K562 (cell line): ENCODE data around the gene CLDN5. TPM values are rescaled to one million over a fixed set of nuclear protein-coding genes. Genes with fewer than 3 reads are reported as not detected.

Experiments used
- NFIC ChIP-seq: fragments of 450-650 bp; IDR thresholded peaks from 2 replicates; pipeline ENCODE4 v1.6.1; 2017; ENCODE audit warnings: mild to moderate bottlenecking, inconsistent platforms
- STAG1 ChIP-seq: sonication (generic); formaldehyde crosslinking; IDR thresholded peaks from 2 replicates; pipeline ENCODE4 v1.5.0; 2020; ENCODE audit warnings: missing genetic modification reagents, borderline replicate concordance
- ZBTB40 ChIP-seq, 2 experiments: fragments of 450-650 bp in 1 of 2; sonication (generic) in 1 of 2; formaldehyde crosslinking in 1 of 2; IDR thresholded peaks; 2 replicates each; pipeline versions ENCODE4 v1.7.1 to v1.9.0; 2016 to 2022; ENCODE audit warnings: inconsistent platforms in 1 of 2, mild to moderate bottlenecking in 1 of 2, missing genetic modification reagents in 1 of 2
- ZNF668 ChIP-seq: fragments of 250-450 bp; sonication (Bioruptor Pico); IDR thresholded peaks from 2 replicates; pipeline ENCODE4 v1.8.0; 2022; ENCODE audit warnings: mild to moderate bottlenecking, inconsistent platforms
- polyA plus RNA-seq, 8 experiments: library from polyadenylated mRNA; depleted of rRNA in 4 of 8; stranded (reverse) in 5 of 8; unstranded in 3 of 8; fragments of >200 nt; fragmentation: Nextera tagmentation in 2 of 8; fragmentation: Illumina TruSeq in 1 of 8; extraction: Ambion mirVana in 2 of 8; extraction: Trizol in 1 of 8; gene quantifications; 2 replicates each; pipeline versions ENCODE4 v1.2.1 to v1.2.3, GENCODE V29; 2011 to 2014; ENCODE audit warnings: inconsistent platforms in 1 of 8, missing spikeins in 1 of 8
- total RNA-seq, 7 experiments: library from RNA; depleted of rRNA in 6 of 7; stranded (reverse); fragments of >200 nt in 6 of 7; fragmentation: Illumina TruSeq in 2 of 7; extraction: Trizol in 2 of 7; gene quantifications; 2 replicates each; pipeline versions ENCODE4 v1.2.1 to v1.2.3, GENCODE V29; 2011 to 2021; ENCODE audit warnings: low replicate concordance in 1 of 7

CLDN5 gene
- total and polyA plus RNA-seq, 9 of the 15 experiments (the other 6 are each of a cell fraction or from before 2014, with no cell fraction given): 0.20 TPM; not detected in 8

DNA sequence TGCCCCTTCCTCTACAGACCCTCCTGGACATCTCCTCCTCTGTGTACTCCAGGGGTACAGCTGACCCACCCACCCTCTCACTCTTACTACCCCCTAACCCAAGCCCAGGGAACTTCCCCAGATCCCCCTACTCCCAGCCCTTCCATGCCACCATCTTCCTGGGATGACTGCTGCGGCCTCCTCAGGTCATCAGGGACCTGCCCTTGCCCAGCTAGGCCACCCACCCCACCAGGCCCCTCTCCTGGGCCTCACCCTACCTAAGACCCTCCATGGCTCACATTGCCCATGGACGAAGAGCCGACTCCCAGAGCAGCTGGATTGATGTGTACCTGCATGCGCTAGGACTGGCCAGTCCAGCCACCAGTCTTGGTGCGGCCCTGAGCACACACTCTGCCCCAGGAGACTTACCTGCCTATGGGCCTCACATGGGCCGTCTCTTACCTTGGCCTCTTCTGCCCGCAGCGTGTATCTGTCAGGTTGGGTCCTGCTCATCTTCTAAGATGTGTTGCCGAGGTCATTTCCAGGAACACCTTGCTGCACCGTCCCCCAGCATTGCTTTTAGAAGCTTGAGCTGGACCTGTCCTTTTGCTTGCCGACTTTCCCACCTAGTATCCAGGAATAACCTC lies 2.0 kb upstream of the CLDN5 start (continued):
- TF ChIP-seq ZBTB40 (IDR thresholded peaks at IDR 0.05): no peak
- TF ChIP-seq ZBTB40 (CRISPR knock-in tag; IDR thresholded peaks at IDR 0.05): no peak
- TF ChIP-seq STAG1 (CRISPR knock-in tag): peak; percentile 7; the same call in 1 of the 2 replicates
- no peak for TF ChIP-seq ZNF668 (CRISPR knock-in tag)
- TF ChIP-seq NFIC: no peak
